ENCODE results near the gene BTLA. TPM values are rescaled to one million over a fixed set of nuclear protein-coding genes. Genes with fewer than 3 reads are reported as not detected.

Gene BTLA
- total and polyA plus RNA-seq, 10 of the 15 experiments (the other 5 are each of a cell fraction or from before 2014, with no cell fraction given) = 55.4 to 134 (median 84.2) TPM

DNA sequence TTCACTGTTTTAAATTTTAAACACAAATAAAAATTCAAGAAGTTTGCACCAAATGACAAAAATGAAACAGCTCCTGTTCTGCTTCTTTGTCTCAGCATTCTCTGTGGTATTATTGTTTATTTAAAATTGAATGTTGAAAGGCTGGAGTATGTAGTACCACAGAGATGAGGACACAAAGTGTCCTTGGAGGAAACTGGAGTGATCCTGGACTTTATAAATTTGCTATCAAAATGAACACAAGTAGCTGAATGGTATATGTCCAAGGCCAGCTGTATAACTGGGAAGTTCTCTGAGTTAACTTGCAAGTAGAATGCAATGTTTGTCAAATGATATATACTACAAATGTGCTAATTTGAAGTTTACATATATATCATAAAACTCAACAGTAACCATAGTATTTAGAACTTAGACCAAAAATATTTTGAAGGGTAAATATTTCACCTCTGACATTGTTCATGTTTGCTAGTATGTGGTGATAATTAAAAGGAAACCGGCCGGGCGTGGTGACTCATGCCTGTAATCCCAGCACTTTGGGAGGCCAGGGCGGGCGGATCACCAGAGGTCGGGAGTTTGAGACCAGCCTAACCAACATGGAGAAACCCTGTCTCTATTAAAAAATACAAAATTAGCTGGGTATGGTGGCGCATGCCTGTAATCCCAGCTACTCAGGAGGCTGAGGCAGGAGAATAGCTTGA is 12.3 kb downstream of the BTLA start:
- no peak for ATAC-seq
- TF ChIP-seq NFYB (IDR thresholded peaks at IDR 0.05; ENCODE audit: insufficient read depth, low read depth, low read length) = no peak
- TF ChIP-seq, protein P1, sequence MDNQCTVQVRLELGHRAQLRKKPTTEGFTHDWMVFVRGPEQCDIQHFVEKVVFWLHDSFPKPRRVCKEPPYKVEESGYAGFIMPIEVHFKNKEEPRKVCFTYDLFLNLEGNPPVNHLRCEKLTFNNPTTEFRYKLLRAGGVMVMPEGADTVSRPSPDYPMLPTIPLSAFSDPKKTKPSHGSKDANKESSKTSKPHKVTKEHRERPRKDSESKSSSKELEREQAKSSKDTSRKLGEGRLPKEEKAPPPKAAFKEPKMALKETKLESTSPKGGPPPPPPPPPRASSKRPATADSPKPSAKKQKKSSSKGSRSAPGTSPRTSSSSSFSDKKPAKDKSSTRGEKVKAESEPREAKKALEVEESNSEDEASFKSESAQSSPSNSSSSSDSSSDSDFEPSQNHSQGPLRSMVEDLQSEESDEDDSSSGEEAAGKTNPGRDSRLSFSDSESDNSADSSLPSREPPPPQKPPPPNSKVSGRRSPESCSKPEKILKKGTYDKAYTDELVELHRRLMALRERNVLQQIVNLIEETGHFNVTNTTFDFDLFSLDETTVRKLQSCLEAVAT (IDR thresholded peaks at IDR 0.05) = 0 out of 2 replicates have a peak, but pooled peaks have one; percentile 17
- Histone ChIP-seq H3K27me3 (replicated peaks in 1 of 2; ENCODE audit: control insufficient read depth in 2 of 2, insufficient read depth in 2 of 2, low read length in 1 of 2) (no peaks in the 10 kb centered on the region), H3K27ac (ENCODE audit: control insufficient read depth, insufficient read depth) (no peak overlapping the region), H3K4me3 (no peak overlapping the region), H3K4me2 (ENCODE audit: control insufficient read depth, insufficient read depth) (no peak overlapping the region), H4K20me1 (ENCODE audit: control insufficient read depth, insufficient read depth) (no peaks in the 10 kb centered on the region), H3K79me2 (ENCODE audit: control insufficient read depth, insufficient read depth, low read length) (peaks cover 96% of the 10 kb centered on the region), H3K9ac (ENCODE audit: control insufficient read depth, insufficient read depth, low read length) (no peak overlapping the region), H3K9me3 (replicated peaks; ENCODE audit: control insufficient read depth, insufficient read depth, low read length) (peaks cover 14% of the 10 kb centered on the region), H3K36me3 (ENCODE audit: control insufficient read depth in 2 of 2, insufficient read depth in 2 of 2, low read length in 1 of 2) (peaks cover 0 to 13% of the 10 kb centered on the region in 2 experiments; a peak in 3 of 4 replicates), H2AFZ (ENCODE audit: control insufficient read depth, low read depth, low read length) (no peak overlapping the region), H3K4me1 (ENCODE audit: control insufficient read depth, insufficient read depth, low read length) (peaks cover 37% of the 10 kb centered on the region)
- no peak for FAIRE-seq
- intact Hi-C loops (cut with micrococcal nuclease; ENCODE audit: unreplicated experiment) (no loop called here), in situ Hi-C loops (cut with MboI) (no loop called here)
- DNase-seq (ENCODE audit: low read depth, low spot score) = no peak
- 98% methylated on average over 7 of the region's 7 CpGs for WGBS (ENCODE audit: insufficient coverage, insufficient replicate concordance, low lambda C conversion rate, missing lambda C conversion rate)
- ChIA-PET SMC1A (ENCODE audit: uncharacterized antibody, unreplicated experiment) (interaction anchor here (0.6 to 9.7 kb wide), 4 partner anchors 9 to 152 kb away, joined by 3 to 73 read pairs (median 18); partner anchors contain the start of gene BTLA), RAD21 (ENCODE audit: unreplicated experiment) (interaction anchor here (0.8 to 1.4 kb wide), 3 partner anchors 13 to 24 kb away, joined by 3 to 5 read pairs (median 5); partner anchors contain the start of gene BTLA), CTCF (interaction anchor here (0.8 kb wide), 1 partner anchor 21 kb away, joined by 3 read pairs; no protein-coding TSS in a partner anchor), POLR2A (interaction anchor here (0.8 to 1.5 kb wide), 3 partner anchors 10 to 23 kb away, joined by 3 to 5 read pairs (median 5); no protein-coding TSS in a partner anchor)
- no TSS peak for BruUV-seq (replicated peaks)

DNA sequence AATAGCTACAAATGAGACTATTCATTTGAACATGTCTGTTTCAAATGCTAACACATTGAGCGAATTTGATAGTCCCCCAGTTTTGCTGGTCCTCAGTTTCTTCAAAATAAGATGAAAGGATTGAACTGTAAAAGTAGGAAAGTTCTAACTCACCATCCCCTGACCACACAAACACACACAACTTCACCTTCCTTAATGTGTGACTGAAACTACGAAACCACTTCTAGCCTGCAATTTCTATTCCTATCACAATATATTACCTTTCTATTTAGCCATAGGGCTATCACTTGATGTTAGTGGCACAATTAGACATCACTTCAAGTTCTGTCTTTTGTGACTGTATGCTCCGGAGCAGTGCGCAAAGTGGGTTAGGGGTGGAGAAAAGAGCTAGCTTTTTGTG is 14.9 kb downstream of the BTLA start:
- SMC1A ChIA-PET (ENCODE audit: uncharacterized antibody, unreplicated experiment) = interaction anchor here (0.9 to 2.2 kb wide), 13 partner anchors 13 to 151 kb away, joined by 3 to 7 read pairs (median 4); partner anchors contain the start of genes BTLA and CD200

More for the DNA sequence above, 14.9 kb downstream of the BTLA start:
- in situ Hi-C loops (cut with MboI) = no loop called here
- CTCF ChIA-PET = interaction anchor here (0.9 to 1.5 kb wide), 3 partner anchors 13 to 30 kb away, joined by 3 to 4 read pairs (median 3); no protein-coding TSS in a partner anchor
- no peak for FAIRE-seq
- Histone ChIP-seq H3K27me3 (replicated peaks in 1 of 2; ENCODE audit: control insufficient read depth in 2 of 2, insufficient read depth in 2 of 2, low read length in 1 of 2) (no peaks in the 10 kb centered on the region), H3K27ac (ENCODE audit: control insufficient read depth, insufficient read depth) (peak overlapping the region; percentile 32), H4K20me1 (ENCODE audit: control insufficient read depth, insufficient read depth) (no peaks in the 10 kb centered on the region), H3K36me3 (ENCODE audit: control insufficient read depth in 2 of 2, insufficient read depth in 2 of 2, low read length in 1 of 2) (peaks cover 0 to 22% of the 10 kb centered on the region in 2 experiments; a peak in 3 of 4 replicates), H3K79me2 (ENCODE audit: control insufficient read depth, insufficient read depth, low read length) (peaks cover 93% of the 10 kb centered on the region), H3K4me2 (ENCODE audit: control insufficient read depth, insufficient read depth) (peak overlapping the region; percentile 3), H2AFZ (ENCODE audit: control insufficient read depth, low read depth, low read length) (no peak overlapping the region), H3K4me3 (0 out of 2 replicates have a peak overlapping the region, but pooled peaks have one; percentile 3), H3K9me3 (replicated peaks; ENCODE audit: control insufficient read depth, insufficient read depth, low read length) (peaks cover 20% of the 10 kb centered on the region), H3K4me1 (ENCODE audit: control insufficient read depth, insufficient read depth, low read length) (peaks cover 31% of the 10 kb centered on the region), H3K9ac (ENCODE audit: control insufficient read depth, insufficient read depth, low read length) (no peak overlapping the region)
- intact Hi-C loops (cut with micrococcal nuclease; ENCODE audit: unreplicated experiment) = loop anchor here (5.0 kb wide), 1 partner anchor 33 kb away; no protein-coding TSS in a partner anchor
- POLR2A ChIA-PET = interaction anchor here (1.1 to 1.5 kb wide), 5 partner anchors 9 to 30 kb away, joined by 3 to 4 read pairs (median 3); no protein-coding TSS in a partner anchor
- no TSS peak for BruUV-seq (replicated peaks)
- RAD21 ChIA-PET (ENCODE audit: unreplicated experiment) = no interaction called here
- DNase-seq (ENCODE audit: low read depth, low spot score) = no peak
- WGBS (ENCODE audit: insufficient coverage, insufficient replicate concordance, low lambda C conversion rate, missing lambda C conversion rate) = 96% methylated on average over 4 of the region's 4 CpGs
- TF ChIP-seq MEF2B (IDR thresholded peaks at IDR 0.05; ENCODE audit: partially characterized antibody, poor library complexity, severe bottlenecking) (no peak), RUNX3 (IDR thresholded peaks at IDR 0.05; ENCODE audit: low read length) (peak; percentile 63)
- peak; percentile 14 for ATAC-seq
